WI38 (cell line): Measurements from ENCODE around the gene CCDC187.

ENCODE experiments used
- H3K4me3 ChIP-seq: 2 replicates; pipeline ENCODE4 v1.5.1; 2011; ENCODE audit warnings: low read depth, mild to moderate bottlenecking, control low read depth, low read length
- TF ChIP-seq, protein P1 (sequence below): IDR thresholded peaks from 2 replicates; pipeline ENCODE4 v1.5.1; 2012; ENCODE audit warnings: low read depth, mild to moderate bottlenecking, control low read depth, low read length

The CCDC187 gene

DNA sequence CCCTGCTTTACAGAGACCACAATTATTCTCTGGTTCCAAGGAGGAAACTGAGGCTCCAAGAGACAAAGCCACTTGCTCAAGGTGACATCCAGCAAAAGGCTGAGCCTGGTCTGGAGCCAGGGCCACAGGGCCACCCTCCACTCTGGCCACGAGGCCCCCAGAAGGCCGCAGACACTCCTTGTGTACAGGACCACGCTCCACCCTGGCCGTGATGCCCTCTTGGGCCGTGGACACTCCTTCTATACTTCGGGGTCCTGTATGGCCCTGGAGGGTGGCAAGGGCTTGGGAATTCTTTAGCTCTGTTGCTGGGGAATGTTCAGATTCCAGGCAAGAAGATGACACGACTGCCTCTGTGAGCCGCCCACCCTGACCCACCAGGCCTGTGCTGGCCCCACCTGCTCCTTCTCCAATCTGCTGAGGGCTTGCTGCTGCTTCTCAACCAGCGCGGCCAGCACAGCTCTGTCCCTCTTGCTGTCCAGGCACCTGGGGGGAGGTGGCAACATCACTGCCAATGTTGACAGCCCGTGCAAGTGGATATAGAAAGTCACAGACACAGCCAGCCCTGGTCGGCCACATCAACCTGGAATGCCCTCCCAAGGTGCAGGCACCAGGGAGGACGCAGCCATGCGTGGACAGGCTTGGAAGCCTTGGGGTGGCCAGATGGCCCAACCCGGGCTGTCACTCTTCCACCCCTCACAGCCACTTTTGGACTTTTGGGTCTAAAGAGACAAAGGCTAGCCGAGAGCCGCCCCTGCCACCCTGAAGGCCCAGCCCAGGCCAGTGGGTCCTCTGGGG lies 38.1 kb downstream of the CCDC187 start:
- H3K4me3 ChIP-seq: no peak overlapping the region
- TF ChIP-seq, protein P1, sequence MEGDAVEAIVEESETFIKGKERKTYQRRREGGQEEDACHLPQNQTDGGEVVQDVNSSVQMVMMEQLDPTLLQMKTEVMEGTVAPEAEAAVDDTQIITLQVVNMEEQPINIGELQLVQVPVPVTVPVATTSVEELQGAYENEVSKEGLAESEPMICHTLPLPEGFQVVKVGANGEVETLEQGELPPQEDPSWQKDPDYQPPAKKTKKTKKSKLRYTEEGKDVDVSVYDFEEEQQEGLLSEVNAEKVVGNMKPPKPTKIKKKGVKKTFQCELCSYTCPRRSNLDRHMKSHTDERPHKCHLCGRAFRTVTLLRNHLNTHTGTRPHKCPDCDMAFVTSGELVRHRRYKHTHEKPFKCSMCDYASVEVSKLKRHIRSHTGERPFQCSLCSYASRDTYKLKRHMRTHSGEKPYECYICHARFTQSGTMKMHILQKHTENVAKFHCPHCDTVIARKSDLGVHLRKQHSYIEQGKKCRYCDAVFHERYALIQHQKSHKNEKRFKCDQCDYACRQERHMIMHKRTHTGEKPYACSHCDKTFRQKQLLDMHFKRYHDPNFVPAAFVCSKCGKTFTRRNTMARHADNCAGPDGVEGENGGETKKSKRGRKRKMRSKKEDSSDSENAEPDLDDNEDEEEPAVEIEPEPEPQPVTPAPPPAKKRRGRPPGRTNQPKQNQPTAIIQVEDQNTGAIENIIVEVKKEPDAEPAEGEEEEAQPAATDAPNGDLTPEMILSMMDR: no peak

- H3K4me3 ChIP-seq: no peak overlapping the region
- TF ChIP-seq, protein P1: no peak
Measured at GRCh38 chr9:136264441-136265405, 39.2 kb downstream of the CCDC187 start.

- H3K4me3 ChIP-seq: no peak overlapping the region
- TF ChIP-seq, protein P1: no peak
Measured at GRCh38 chr9:136264031-136264430, 39.9 kb downstream of the CCDC187 start.

DNA sequence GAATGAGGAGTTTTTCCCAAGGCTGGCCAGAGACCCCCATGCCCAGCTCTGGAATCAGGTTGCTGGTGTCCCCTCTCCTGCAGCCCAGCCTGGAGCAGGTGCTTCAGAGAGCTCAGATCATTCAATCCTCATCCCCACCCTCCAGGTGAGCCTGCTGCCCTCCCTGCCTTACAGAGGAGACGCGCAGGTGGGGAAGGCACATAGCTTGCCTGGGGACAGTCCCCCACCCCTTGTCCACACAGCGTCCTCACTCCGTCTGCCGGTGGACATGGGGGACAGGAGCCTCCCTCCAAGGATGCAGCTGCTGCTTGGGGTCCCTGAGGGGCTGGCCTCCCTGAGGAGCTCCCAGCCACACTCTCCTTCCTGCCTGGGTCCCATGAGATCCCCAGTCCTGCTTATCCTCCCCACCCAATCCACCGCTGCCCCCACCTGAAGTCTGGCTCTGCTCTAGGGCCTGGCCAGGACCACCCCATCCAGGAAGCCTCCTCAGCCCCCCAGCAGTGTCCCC lies 41.2 kb downstream of the CCDC187 start:
- TF ChIP-seq, protein P1: no peak
- H3K4me3 ChIP-seq: no peak overlapping the region

- H3K4me3 ChIP-seq: no peak overlapping the region
- TF ChIP-seq, protein P1: no peak
Measured at GRCh38 chr9:136261686-136262430, 42.0 kb downstream of the CCDC187 start.

DNA sequence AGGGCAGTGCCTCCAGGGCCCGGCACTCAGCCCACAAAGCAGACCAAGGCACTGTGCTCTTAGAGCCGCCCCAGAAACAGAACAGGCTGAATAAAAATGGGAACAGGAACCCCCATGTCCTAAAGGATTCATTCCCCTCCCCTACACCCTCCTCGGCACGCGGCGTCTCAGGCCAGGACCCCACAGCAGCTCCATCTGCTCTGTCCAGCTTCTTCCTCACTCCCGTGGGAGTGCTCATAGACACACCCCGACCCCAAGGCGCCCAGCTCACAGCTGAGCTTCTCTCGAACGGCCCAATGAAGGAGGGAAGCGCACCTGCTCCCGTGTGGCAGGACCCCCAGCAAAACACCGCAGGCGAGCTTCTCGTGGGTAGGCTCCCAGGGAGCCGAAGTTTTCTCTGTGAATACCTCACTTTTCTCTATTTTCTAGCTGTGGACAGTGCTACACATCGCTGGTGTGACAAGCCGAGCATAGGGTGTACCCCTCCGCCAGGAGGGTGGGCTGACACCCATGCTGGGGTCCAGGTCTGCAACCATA lies 42.9 kb downstream of the CCDC187 start:
- TF ChIP-seq, protein P1: no peak
- no peak overlapping the region for H3K4me3 ChIP-seq
